ENCODE data around the gene CCDC38. TPM values are rescaled to one million over a fixed set of nuclear protein-coding genes. Genes with fewer than 3 reads are reported as not detected.

Gene CCDC38
- total and polyA plus RNA-seq, 9 of the 15 experiments (the other 6 are each of a cell fraction or from before 2014, with no cell fraction given) = not detected

DNA sequence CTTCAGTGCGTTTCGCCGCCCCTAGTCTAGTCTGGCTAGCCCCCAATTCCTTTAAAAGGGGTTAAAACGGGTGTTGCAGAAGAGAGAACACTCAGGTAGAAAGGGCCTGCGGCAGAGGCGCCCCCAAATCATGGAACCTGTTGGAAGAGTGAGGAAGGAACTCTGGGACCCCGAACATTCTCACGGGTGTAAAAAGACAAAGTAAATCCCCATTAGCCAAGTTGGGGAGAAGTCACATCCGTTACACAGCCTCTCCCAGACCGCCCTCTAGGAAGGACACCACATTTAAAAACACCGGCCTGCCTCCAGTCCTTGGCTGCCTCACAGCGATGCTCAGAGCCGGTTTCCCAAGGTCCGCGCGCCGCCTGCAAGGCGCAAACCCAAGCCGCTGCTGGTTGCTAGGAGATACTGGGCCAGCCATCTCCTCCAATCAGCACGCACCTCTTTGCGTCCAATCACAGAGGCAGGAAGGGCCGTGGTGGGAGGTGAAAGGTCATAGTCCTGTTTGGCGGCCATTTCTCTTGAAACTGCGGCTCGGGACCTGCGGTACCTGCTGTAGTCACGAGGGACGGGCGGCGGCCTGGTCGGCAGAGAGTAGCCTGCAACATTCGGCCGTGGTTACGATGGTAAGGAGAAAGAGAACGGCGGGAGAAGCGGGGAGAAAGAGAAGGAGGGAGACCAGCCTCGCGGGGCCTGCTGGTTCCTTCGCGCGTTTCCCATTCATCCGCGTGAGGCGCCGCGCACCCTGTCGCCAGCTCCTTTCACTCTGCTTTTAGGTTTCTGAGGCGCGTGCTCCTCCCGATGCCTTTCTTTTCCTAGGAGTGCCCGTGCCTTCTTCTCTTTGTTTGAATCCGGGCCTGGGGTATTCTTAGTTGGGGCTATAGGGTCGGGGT lies 83.7 kb downstream of the CCDC38 start, which contains the start of gene SNRPF (continued):
- 0 out of 2 replicates have a peak, but pooled peaks have one; percentile 20 for TF ChIP-seq CBX5 (IDR thresholded peaks at IDR 0.05; ENCODE audit: borderline replicate concordance, low read depth)
- peak; percentile 99 for TF ChIP-seq RFX1 (IDR thresholded peaks at IDR 0.05)
- TF ChIP-seq CHD4 (IDR thresholded peaks at IDR 0.05; ENCODE audit: insufficient read depth, insufficient replicate concordance, low read depth, low read length, poor library complexity, severe bottlenecking) = no peak
- 0 out of 2 replicates have a peak, but pooled peaks have one; percentile 40 for TF ChIP-seq GTF2F1 (IDR thresholded peaks at IDR 0.05; ENCODE audit: low read depth, low read length)
- TF ChIP-seq ZNF764 (CRISPR knock-in tag; IDR thresholded peaks at IDR 0.05; ENCODE audit: low read depth) = no peak
- TF ChIP-seq YY1 (IDR thresholded peaks at IDR 0.05; ENCODE audit: borderline replicate concordance in 1 of 3, control insufficient read depth in 1 of 3, extremely low read depth in 1 of 3, insufficient read depth in 3 of 3, insufficient read length in 1 of 3, insufficient replicate concordance in 2 of 3, low read depth in 1 of 3, low read length in 2 of 3) = peak; percentile 84 to 98 (median 98)
- TF ChIP-seq, protein P1, sequence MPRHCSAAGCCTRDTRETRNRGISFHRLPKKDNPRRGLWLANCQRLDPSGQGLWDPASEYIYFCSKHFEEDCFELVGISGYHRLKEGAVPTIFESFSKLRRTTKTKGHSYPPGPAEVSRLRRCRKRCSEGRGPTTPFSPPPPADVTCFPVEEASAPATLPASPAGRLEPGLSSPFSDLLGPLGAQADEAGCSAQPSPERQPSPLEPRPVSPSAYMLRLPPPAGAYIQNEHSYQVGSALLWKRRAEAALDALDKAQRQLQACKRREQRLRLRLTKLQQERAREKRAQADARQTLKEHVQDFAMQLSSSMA (CRISPR knock-in tag; IDR thresholded peaks at IDR 0.05) = no peak
- no peak for TF ChIP-seq CCAR2 (IDR thresholded peaks at IDR 0.05; ENCODE audit: low read depth, low read length)
- TF ChIP-seq CXXC5 (CRISPR knock-in tag; IDR thresholded peaks at IDR 0.05) = peak; percentile 52
- TF ChIP-seq OTX1 (CRISPR knock-in tag; IDR thresholded peaks at IDR 0.05) = no peak
- TF ChIP-seq POLR2A (conservative IDR thresholded peaks at IDR 0.05) = peak; percentile 90
- peak in 1 of 2 experiments; percentile 42; a peak in 1 of 4 replicates for TF ChIP-seq RCOR1 (IDR thresholded peaks at IDR 0.05; ENCODE audit: borderline replicate concordance in 1 of 2, low read depth in 2 of 2, low read length in 2 of 2)
- TF ChIP-seq, protein P2, sequence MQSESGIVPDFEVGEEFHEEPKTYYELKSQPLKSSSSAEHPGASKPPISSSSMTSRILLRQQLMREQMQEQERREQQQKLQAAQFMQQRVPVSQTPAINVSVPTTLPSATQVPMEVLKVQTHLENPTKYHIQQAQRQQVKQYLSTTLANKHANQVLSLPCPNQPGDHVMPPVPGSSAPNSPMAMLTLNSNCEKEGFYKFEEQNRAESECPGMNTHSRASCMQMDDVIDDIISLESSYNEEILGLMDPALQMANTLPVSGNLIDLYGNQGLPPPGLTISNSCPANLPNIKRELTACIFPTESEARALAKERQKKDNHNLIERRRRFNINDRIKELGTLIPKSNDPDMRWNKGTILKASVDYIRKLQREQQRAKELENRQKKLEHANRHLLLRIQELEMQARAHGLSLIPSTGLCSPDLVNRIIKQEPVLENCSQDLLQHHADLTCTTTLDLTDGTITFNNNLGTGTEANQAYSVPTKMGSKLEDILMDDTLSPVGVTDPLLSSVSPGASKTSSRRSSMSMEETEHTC (IDR thresholded peaks at IDR 0.05) = no peak
- TF ChIP-seq XRCC5 (IDR thresholded peaks at IDR 0.05; ENCODE audit: low read depth, low read length) = peak; percentile 51; the same call in 1 of the 2 replicates
- TF ChIP-seq HDAC1 (IDR thresholded peaks at IDR 0.05) = peak in 1 of 2 experiments; percentile 83; a peak in 1 of 4 replicates
- peak; percentile 75 for TF ChIP-seq SAP30 (IDR thresholded peaks at IDR 0.05; ENCODE audit: borderline replicate concordance, insufficient read depth, low read depth, low read length, poor library complexity, severe bottlenecking)
- TF ChIP-seq, protein P3, sequence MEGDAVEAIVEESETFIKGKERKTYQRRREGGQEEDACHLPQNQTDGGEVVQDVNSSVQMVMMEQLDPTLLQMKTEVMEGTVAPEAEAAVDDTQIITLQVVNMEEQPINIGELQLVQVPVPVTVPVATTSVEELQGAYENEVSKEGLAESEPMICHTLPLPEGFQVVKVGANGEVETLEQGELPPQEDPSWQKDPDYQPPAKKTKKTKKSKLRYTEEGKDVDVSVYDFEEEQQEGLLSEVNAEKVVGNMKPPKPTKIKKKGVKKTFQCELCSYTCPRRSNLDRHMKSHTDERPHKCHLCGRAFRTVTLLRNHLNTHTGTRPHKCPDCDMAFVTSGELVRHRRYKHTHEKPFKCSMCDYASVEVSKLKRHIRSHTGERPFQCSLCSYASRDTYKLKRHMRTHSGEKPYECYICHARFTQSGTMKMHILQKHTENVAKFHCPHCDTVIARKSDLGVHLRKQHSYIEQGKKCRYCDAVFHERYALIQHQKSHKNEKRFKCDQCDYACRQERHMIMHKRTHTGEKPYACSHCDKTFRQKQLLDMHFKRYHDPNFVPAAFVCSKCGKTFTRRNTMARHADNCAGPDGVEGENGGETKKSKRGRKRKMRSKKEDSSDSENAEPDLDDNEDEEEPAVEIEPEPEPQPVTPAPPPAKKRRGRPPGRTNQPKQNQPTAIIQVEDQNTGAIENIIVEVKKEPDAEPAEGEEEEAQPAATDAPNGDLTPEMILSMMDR (IDR thresholded peaks at IDR 0.05 in 2 of 3, conservative IDR thresholded peaks at IDR 0.05 in 1 of 3; ENCODE audit: insufficient read depth in 2 of 3, low read depth in 1 of 3, low read length in 3 of 3) = peak in 2 of 3 experiments; percentile 9 to 36; a peak in 1 of 6 replicates
